Testis (tissue), 2 donors: ENCODE measurements around the gene TF.

Experiments
- POLR2A ChIP-seq: fragments of 450-650 bp; IDR thresholded peaks from one replicate; pipeline ENCODE4 v1.6.1; 2017; ENCODE audit warnings: antibody characterized with exemption, mild to moderate bottlenecking, moderate library complexity
- TF ChIP-seq, protein P1 (sequence below), 3 experiments: fragments of 450-650 bp in 2 of 3; fragments of 200-600 bp in 1 of 3; sonication (generic) in 1 of 3; IDR thresholded peaks; one replicate each; pipeline ENCODE4 v1.5.1; 2016 to 2019; ENCODE audit warnings: antibody characterized with exemption in 3 of 3, mild to moderate bottlenecking in 2 of 3, moderate library complexity in 1 of 3

DNA sequence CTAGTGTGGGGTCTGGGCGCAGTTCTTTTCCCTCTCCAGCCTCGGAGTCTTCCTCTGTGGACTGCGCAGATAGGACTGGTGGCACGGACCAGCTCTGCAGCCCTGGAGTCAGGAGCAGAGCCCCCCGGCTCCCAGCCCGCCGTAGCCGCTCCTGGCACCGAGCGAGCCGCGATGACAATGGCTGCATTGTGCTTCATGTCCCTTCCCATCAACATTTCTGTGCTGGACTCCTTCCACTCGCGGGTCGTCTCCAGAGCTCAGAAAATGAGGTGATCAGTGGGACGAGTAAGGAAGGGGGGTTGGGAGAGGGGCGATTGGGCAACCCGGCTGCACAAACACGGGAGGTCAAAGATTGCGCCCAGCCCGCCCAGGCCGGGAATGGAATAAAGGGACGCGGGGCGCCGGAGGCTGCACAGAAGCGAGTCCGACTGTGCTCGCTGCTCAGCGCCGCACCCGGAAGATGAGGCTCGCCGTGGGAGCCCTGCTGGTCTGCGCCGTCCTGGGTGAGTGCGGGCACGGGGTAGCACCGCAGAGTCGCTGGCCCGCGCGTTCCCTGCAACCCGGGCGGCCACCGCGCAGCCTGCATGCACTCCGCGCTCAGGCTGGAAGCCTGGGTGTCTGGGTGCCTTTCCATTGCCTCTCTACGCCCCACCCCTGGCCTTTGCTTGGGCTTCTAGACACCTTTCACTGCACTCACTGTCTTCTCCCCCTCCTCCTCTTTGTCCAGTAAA, at the start of gene TF:
- TF ChIP-seq, protein P1, sequence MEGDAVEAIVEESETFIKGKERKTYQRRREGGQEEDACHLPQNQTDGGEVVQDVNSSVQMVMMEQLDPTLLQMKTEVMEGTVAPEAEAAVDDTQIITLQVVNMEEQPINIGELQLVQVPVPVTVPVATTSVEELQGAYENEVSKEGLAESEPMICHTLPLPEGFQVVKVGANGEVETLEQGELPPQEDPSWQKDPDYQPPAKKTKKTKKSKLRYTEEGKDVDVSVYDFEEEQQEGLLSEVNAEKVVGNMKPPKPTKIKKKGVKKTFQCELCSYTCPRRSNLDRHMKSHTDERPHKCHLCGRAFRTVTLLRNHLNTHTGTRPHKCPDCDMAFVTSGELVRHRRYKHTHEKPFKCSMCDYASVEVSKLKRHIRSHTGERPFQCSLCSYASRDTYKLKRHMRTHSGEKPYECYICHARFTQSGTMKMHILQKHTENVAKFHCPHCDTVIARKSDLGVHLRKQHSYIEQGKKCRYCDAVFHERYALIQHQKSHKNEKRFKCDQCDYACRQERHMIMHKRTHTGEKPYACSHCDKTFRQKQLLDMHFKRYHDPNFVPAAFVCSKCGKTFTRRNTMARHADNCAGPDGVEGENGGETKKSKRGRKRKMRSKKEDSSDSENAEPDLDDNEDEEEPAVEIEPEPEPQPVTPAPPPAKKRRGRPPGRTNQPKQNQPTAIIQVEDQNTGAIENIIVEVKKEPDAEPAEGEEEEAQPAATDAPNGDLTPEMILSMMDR (IDR thresholded peaks at IDR 0.05) = no peak
- TF ChIP-seq POLR2A = no peak
